Choroid plexus epithelial cell (primary cell): ENCODE data around the gene ARHGEF12.

ENCODE experiments used
- DNase-seq: peaks from one replicate; pipeline ENCODE4 v3.0.0-alpha.2; 2010; ENCODE audit warnings: low read depth
- H3K4me3 ChIP-seq: 2 replicates; pipeline ENCODE4 v1.5.1; 2011; ENCODE audit warnings: low read depth, mild to moderate bottlenecking, control low read depth, low read length, moderate library complexity
- CTCF ChIP-seq: conservative IDR thresholded peaks from 2 replicates; pipeline ENCODE4 v1.5.1; 2011; ENCODE audit warnings: low read depth, mild to moderate bottlenecking, control low read depth, inconsistent platforms, low read length, moderate library complexity

ARHGEF12 gene

GRCh38 chr11:120509346-120510053, 173.3 kb downstream of the ARHGEF12 start:
- no peak for TF ChIP-seq CTCF
- no peak for DNase-seq
- no peak overlapping the region for H3K4me3 ChIP-seq

GRCh38 chr11:120510406-120511115, 174.3 kb downstream of the ARHGEF12 start:
- no peak for TF ChIP-seq CTCF
- no peak overlapping the region for H3K4me3 ChIP-seq

GRCh38 chr11:120511116-120511819, 175.1 kb downstream of the ARHGEF12 start, which contains the start of gene GRIK4:
Gene GRIK4, plus strand, starts transcription at chr11:120511748. Its CDS starts 148,571 bp downstream, at chr11:120660319.
- DNase-seq: peak; percentile 76
- TF ChIP-seq CTCF: peak; percentile 89
- peak within 1 kb of the TSS; percentile 50 for H3K4me3 ChIP-seq

More at GRCh38 chr11:120510406-120511115, 174.3 kb downstream of the ARHGEF12 start:
- no peak for DNase-seq

GRCh38 chr11:120511820-120512738, 175.9 kb downstream of the ARHGEF12 start:
- no peak overlapping the region for H3K4me3 ChIP-seq
- TF ChIP-seq CTCF: no peak
- DNase-seq: no peak

- no peak for DNase-seq
- H3K4me3 ChIP-seq: no peak overlapping the region
- peak; percentile 1 for TF ChIP-seq CTCF
Observed at GRCh38 chr11:120512739-120513435, 176.7 kb downstream of the ARHGEF12 start.
